ENCODE measurements around the gene ESRRB. TPM values are rescaled to one million over a fixed set of nuclear protein-coding genes. Genes with fewer than 3 reads are reported as not detected.

Gene ESRRB
- total RNA-seq, 1 donor from 2014 or later, result 0.12 TPM

DNA sequence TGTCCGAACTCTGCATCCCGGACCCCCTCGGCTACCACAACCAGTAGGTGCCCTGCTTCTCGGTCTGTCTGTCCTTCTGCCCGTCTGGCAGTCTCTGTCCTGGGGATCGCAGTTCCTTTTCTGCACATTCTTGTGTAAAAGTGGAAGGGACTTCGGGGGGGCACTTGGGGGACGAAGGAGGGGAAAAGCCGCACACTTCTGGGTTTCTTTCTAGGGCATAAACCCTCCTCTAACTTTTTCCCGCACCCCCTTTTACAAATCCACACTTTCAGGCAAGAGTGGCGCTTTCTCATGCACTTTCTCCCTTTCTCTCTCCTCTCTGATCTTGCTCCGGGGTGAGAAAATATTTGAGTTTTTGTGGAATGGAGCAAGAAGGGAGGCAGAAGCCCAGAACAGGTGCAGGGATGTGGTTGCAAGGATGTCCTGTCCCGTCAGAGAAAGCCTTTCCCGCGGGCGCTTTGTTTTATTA, 506 bp downstream of the ESRRB start:
- Mint-ChIP-seq H3K4me3 (ENCODE audit: low read depth) (peak overlapping the region; percentile 64), H3K4me1 (ENCODE audit: low read depth) (peaks cover 8% of the 10 kb centered on the region), H3K27ac (no peak overlapping the region), H3K27me3 (peaks cover 92% of the 10 kb centered on the region), H3K36me3 (ENCODE audit: insufficient read depth) (no peaks in the 10 kb centered on the region), H3K9me3 (ENCODE audit: low read depth) (no peaks in the 10 kb centered on the region)
- TF ChIP-seq CTCF (IDR thresholded peaks at IDR 0.05; ENCODE audit: unreplicated experiment), result no peak
- no peak for DNase-seq (ENCODE audit: low spot score, unreplicated experiment)

GRCh38 chr14:76376878-76377734, 1.2 kb downstream of the ESRRB start:
- Mint-ChIP-seq H3K4me1 (ENCODE audit: low read depth) (peaks cover 8% of the 10 kb centered on the region), H3K27ac (no peak overlapping the region), H3K9me3 (ENCODE audit: low read depth) (no peaks in the 10 kb centered on the region), H3K4me3 (ENCODE audit: low read depth) (peak overlapping the region; percentile 64), H3K27me3 (peaks cover 92% of the 10 kb centered on the region), H3K36me3 (ENCODE audit: insufficient read depth) (no peaks in the 10 kb centered on the region)
- TF ChIP-seq CTCF (IDR thresholded peaks at IDR 0.05; ENCODE audit: unreplicated experiment), result no peak
- DNase-seq (ENCODE audit: low spot score, unreplicated experiment), result no peak

GRCh38 chr14:76377735-76378074, 1.8 kb downstream of the ESRRB start:
- no peak for TF ChIP-seq CTCF (IDR thresholded peaks at IDR 0.05; ENCODE audit: unreplicated experiment)
- H3K9me3 Mint-ChIP-seq (ENCODE audit: low read depth), result no peaks in the 10 kb centered on the region
- no peak for DNase-seq (ENCODE audit: low spot score, unreplicated experiment)
- no peaks in the 10 kb centered on the region for H3K36me3 Mint-ChIP-seq (ENCODE audit: insufficient read depth)
- H3K4me3 Mint-ChIP-seq (ENCODE audit: low read depth), result peak overlapping the region; percentile 39
- H3K27me3 Mint-ChIP-seq, result peaks cover 90% of the 10 kb centered on the region
- H3K27ac Mint-ChIP-seq, result no peak overlapping the region
- peaks cover 8% of the 10 kb centered on the region for H3K4me1 Mint-ChIP-seq (ENCODE audit: low read depth)

DNA sequence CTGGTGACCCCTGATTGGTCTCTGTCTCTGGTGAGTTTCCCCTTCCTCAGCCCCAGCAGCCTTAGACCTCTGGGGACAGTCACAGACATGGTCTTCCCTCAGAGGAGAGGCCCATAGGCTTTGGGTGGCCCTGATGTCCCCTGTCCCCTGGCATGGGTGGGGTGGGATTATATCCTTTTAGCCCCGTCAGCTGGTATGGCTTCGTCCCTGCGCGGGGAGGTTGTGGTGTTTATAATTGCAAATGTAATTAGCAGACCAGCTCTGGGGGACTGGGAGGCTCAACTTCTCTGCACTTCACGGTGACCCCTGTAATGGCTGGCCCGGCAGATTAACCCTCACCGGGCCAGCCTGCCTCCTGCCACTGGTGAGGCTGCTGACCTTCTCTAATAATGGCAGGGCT, 5.1 kb downstream of the ESRRB start:
- no peak for TF ChIP-seq CTCF (IDR thresholded peaks at IDR 0.05; ENCODE audit: unreplicated experiment)
- peaks cover 83% of the 10 kb centered on the region for H3K27me3 Mint-ChIP-seq
- DNase-seq (ENCODE audit: low spot score, unreplicated experiment), result no peak
- H3K9me3 Mint-ChIP-seq (ENCODE audit: low read depth), result no peaks in the 10 kb centered on the region
- H3K27ac Mint-ChIP-seq, result no peak overlapping the region
- peaks cover 17% of the 10 kb centered on the region for H3K4me1 Mint-ChIP-seq (ENCODE audit: low read depth)
- no peak overlapping the region for H3K4me3 Mint-ChIP-seq (ENCODE audit: low read depth)
- H3K36me3 Mint-ChIP-seq (ENCODE audit: insufficient read depth), result no peaks in the 10 kb centered on the region

GRCh38 chr14:76381817-76382494, 6.0 kb downstream of the ESRRB start:
- Mint-ChIP-seq H3K4me1 (ENCODE audit: low read depth) (peaks cover 17% of the 10 kb centered on the region), H3K4me3 (ENCODE audit: low read depth) (no peak overlapping the region), H3K27ac (no peak overlapping the region), H3K36me3 (ENCODE audit: insufficient read depth) (no peaks in the 10 kb centered on the region), H3K9me3 (ENCODE audit: low read depth) (no peaks in the 10 kb centered on the region), H3K27me3 (peaks cover 75% of the 10 kb centered on the region)
- DNase-seq (ENCODE audit: low spot score, unreplicated experiment), result no peak
- no peak for TF ChIP-seq CTCF (IDR thresholded peaks at IDR 0.05; ENCODE audit: unreplicated experiment)

Measured in progenitor cell of endocrine pancreas (in vitro differentiated cells).